PC-3 (cell line): Measurements from ENCODE around the gene TACC2. TPM values are rescaled to one million over a fixed set of nuclear protein-coding genes. Genes with fewer than 3 reads are reported as not detected.

ENCODE experiments used
- ATAC-seq: fragments of 200-7000 bp; cut with Tn5 transposase; 2 replicates; pipeline ENCODE4 v1.9.1; 2020; ENCODE audit warnings: mild to moderate bottlenecking, moderate library complexity
- BruUV-seq: library from RNA; stranded (reverse); fragments of 400-500 nt; replicated peaks from 2 replicates; lab custom pipeline; 2021; lab: Mats Ljungman, UMichigan
- CTCF ChIA-PET: fragments of 300-600 bp; sonication (Branson Sonifier 250); formaldehyde crosslinking; loops from one replicate; lab custom pipeline; 2022; ENCODE audit warnings: antibody characterized with exemption; lab: Charles Lee
- POLR2A ChIA-PET: fragments of 300-600 bp; sonication (Branson Sonifier 250); formaldehyde crosslinking; loops from one replicate; lab custom pipeline; 2022; ENCODE audit warnings: antibody characterized with exemption; ENCODE audit not compliant: unreplicated experiment; lab: Charles Lee
- DNase-seq: peaks from one replicate; pipeline ENCODE4 v3.0.0-alpha.2; 2015
- H2AFZ ChIP-seq: fragments of 300-600 bp; sonication (generic); 2 replicates; pipeline ENCODE4 v1.6.0; 2016; ENCODE audit warnings: antibody characterized with exemption, low read length
- H3F3A ChIP-seq: fragments of 300-600 bp; sonication (generic); one replicate; pipeline ENCODE4 v1.6.0; 2017; ENCODE audit warnings: antibody characterized with exemption, low read length, control low read depth, mild to moderate bottlenecking; ENCODE audit not compliant: unreplicated experiment
- H3K27ac ChIP-seq: fragments of 300-600 bp; sonication (generic); 2 replicates; pipeline ENCODE4 v1.5.1; 2016; ENCODE audit warnings: mild to moderate bottlenecking, low read length
- H3K27me3 ChIP-seq: fragments of 300-600 bp; sonication (generic); 2 replicates; pipeline ENCODE4 v1.6.1; 2016; ENCODE audit warnings: low read length, mixed read lengths
- H3K36me3 ChIP-seq: fragments of 300-600 bp; sonication (generic); 2 replicates; pipeline ENCODE4 v1.6.1; 2016; ENCODE audit warnings: low read depth, mixed run types, low read length, mixed read lengths
- H3K4me1 ChIP-seq: fragments of 300-600 bp; sonication (generic); 2 replicates; pipeline ENCODE4 v1.5.1; 2016; ENCODE audit warnings: low read length; ENCODE audit not compliant: insufficient read depth
- H3K4me2 ChIP-seq: fragments of 300-600 bp; sonication (generic); 2 replicates; pipeline ENCODE4 v1.6.0; 2016; ENCODE audit warnings: low read length
- H3K4me3 ChIP-seq: fragments of 300-600 bp; sonication (generic); 2 replicates; pipeline ENCODE4 v1.5.1; 2016; ENCODE audit warnings: mild to moderate bottlenecking, low read length, mixed read lengths
- H3K79me2 ChIP-seq: fragments of 300-600 bp; sonication (generic); 2 replicates; pipeline ENCODE4 v1.6.1; 2017; ENCODE audit warnings: low read length, mixed read lengths
- H3K9ac ChIP-seq: fragments of 300-600 bp; sonication (generic); 2 replicates; pipeline ENCODE4 v1.6.0; 2016; ENCODE audit warnings: mild to moderate bottlenecking, low read length
- H3K9me2 ChIP-seq: fragments of 300-600 bp; sonication (generic); replicated peaks from 2 replicates; pipeline ENCODE4 v1.6.1; 2016; ENCODE audit warnings: mixed run types, low read length, mixed read lengths
- H3K9me3 ChIP-seq: fragments of 300-600 bp; sonication (generic); 2 replicates; pipeline ENCODE4 v1.6.1; 2016; ENCODE audit warnings: low read length, mixed read lengths
- H4K20me1 ChIP-seq: fragments of 300-600 bp; sonication (generic); 2 replicates; pipeline ENCODE4 v1.6.1; 2016; ENCODE audit warnings: low read length, mixed read lengths
- EZH2 ChIP-seq: fragments of 300-600 bp; sonication (generic); IDR thresholded peaks from one replicate; pipeline ENCODE4 v1.6.1; 2017; ENCODE audit warnings: antibody characterized with exemption, mild to moderate bottlenecking, low read length; ENCODE audit not compliant: unreplicated experiment
- EZH2phosphoT487 ChIP-seq: fragments of 300-600 bp; sonication (generic); IDR thresholded peaks from 2 replicates; pipeline ENCODE4 v1.6.1; 2018; ENCODE audit warnings: mild to moderate bottlenecking, antibody characterized with exemption, low read length, borderline replicate concordance
- intact Hi-C: fragments of 100-400 bp; cut with micrococcal nuclease; formaldehyde crosslinking; loops from 2 replicates; pipeline ENCODE4 v1.9.0; 2023
- total RNA-seq: library from RNA; depleted of rRNA; stranded (reverse); fragments of >200 nt; gene quantifications from 2 replicates; pipeline ENCODE4 v1.2.3, GENCODE V29; 2014
- TF ChIP-seq, protein P1 (sequence below): fragments of 300-600 bp; sonication (generic); conservative IDR thresholded peaks from 2 replicates; pipeline ENCODE4 v1.5.1; 2017; ENCODE audit warnings: antibody characterized with exemption, low read depth, mild to moderate bottlenecking, low read length

The TACC2 gene
- total RNA-seq, 1 experiment from 2014 or later = 31.7 TPM

DNA sequence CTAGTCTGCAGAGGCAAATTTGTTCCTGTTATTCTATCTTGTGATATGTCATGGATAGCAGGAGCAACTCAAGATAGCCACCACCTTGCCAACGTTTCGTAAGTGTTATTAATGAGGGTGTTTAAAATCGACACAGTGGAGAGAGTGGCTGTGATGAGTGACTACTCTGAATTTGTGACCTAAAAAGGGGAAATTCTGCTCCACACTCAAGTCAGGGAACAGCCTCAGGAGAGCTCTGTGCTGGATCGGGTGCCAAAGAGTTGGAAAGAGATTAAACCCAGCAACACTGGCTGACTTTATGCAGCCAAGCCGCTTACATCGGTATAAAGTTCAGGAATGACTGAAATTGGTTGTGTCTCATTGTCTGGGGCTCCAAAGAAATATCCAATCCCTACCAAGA lies 9.5 kb downstream of the TACC2 start:
- CTCF ChIA-PET = no interaction called here
- H3K9me3 ChIP-seq = no peaks in the 10 kb centered on the region

DNA sequence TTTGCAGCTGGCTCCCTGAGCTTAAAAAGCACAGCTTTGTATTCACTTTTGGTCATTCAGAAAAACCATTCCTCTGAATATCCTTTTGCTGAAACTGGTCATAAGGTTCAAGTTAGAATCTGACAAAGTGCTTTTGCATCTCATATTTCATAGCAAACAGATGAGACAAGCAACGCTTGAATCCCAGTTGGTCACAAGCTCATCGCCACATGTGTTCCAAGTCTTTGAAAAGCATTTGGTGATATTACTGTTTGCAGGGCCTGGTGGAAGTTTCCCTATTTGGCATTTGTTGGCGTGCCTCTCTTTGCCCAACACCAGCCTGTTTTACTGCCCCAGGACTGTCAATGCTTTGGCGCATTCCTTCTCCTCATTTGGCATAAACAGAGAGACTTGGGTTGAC lies 10.3 kb downstream of the TACC2 start:
- H3K4me2 ChIP-seq = no peak overlapping the region
- TF ChIP-seq EZH2phosphoT487 (no peak), EZH2 (no peak)
- TF ChIP-seq, protein P1, sequence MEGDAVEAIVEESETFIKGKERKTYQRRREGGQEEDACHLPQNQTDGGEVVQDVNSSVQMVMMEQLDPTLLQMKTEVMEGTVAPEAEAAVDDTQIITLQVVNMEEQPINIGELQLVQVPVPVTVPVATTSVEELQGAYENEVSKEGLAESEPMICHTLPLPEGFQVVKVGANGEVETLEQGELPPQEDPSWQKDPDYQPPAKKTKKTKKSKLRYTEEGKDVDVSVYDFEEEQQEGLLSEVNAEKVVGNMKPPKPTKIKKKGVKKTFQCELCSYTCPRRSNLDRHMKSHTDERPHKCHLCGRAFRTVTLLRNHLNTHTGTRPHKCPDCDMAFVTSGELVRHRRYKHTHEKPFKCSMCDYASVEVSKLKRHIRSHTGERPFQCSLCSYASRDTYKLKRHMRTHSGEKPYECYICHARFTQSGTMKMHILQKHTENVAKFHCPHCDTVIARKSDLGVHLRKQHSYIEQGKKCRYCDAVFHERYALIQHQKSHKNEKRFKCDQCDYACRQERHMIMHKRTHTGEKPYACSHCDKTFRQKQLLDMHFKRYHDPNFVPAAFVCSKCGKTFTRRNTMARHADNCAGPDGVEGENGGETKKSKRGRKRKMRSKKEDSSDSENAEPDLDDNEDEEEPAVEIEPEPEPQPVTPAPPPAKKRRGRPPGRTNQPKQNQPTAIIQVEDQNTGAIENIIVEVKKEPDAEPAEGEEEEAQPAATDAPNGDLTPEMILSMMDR = no peak
- ATAC-seq (no peak), DNase-seq (no peak)
- POLR2A ChIA-PET = no interaction called here
- H3K9me2 ChIP-seq = no peaks in the 10 kb centered on the region
- intact Hi-C loops = no loop called here
- no peak overlapping the region for H2AFZ ChIP-seq
- H3K27me3 ChIP-seq = no peaks in the 10 kb centered on the region
- no peaks in the 10 kb centered on the region for H3K79me2 ChIP-seq
- CTCF ChIA-PET = no interaction called here
- H3K4me1 ChIP-seq = peaks cover 23% of the 10 kb centered on the region
- H3K9me3 ChIP-seq = no peaks in the 10 kb centered on the region
- no peaks in the 10 kb centered on the region for H3F3A ChIP-seq
- no peak overlapping the region for H3K9ac ChIP-seq
- no peak overlapping the region for H3K27ac ChIP-seq
- BruUV-seq = no TSS peak
- H3K36me3 ChIP-seq = no peaks in the 10 kb centered on the region
- no peak overlapping the region for H3K4me3 ChIP-seq
- no peaks in the 10 kb centered on the region for H4K20me1 ChIP-seq

More for the DNA sequence above, 9.5 kb downstream of the TACC2 start:
- Histone ChIP-seq H3K4me1 (peaks cover 31% of the 10 kb centered on the region), H3F3A (no peaks in the 10 kb centered on the region), H4K20me1 (no peaks in the 10 kb centered on the region), H3K9me2 (no peaks in the 10 kb centered on the region), H3K36me3 (no peaks in the 10 kb centered on the region), H3K79me2 (no peaks in the 10 kb centered on the region), H2AFZ (no peak overlapping the region), H3K27ac (no peak overlapping the region), H3K4me3 (no peak overlapping the region), H3K9ac (no peak overlapping the region), H3K4me2 (no peak overlapping the region), H3K27me3 (no peaks in the 10 kb centered on the region)
- POLR2A ChIA-PET = no interaction called here
- ATAC-seq (no peak), DNase-seq (no peak)
- intact Hi-C loops = no loop called here
- no peak for TF ChIP-seq EZH2phosphoT487
- TF ChIP-seq, protein P1 = no peak
- TF ChIP-seq EZH2 = no peak
- BruUV-seq = no TSS peak

DNA sequence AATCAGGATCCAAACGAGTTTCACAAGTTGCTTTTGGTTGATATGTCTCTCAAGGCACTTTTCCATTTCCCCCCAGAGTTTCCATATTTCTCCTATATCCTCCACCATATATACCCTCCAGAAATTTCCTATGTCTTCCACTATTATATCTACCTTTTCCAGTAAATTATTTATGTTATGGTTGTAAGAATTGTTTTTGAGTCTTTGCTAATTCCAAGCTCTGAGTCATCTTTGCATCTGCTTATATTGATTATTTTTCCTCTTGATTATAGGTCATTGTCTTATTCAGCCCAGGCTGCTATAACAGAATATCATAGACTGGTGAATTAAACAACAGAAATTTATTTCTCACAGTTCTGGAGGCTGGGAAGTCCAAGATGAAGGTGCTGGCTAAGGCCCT lies 12.7 kb downstream of the TACC2 start:
- no peak for ATAC-seq
- no peak for DNase-seq
- Histone ChIP-seq H3K9me2 (no peaks in the 10 kb centered on the region), H3K36me3 (no peaks in the 10 kb centered on the region), H3F3A (no peaks in the 10 kb centered on the region), H3K27me3 (no peaks in the 10 kb centered on the region), H3K9ac (no peak overlapping the region), H3K4me2 (no peak overlapping the region), H3K4me3 (no peak overlapping the region), H3K9me3 (no peaks in the 10 kb centered on the region), H3K79me2 (no peaks in the 10 kb centered on the region), H3K27ac (no peak overlapping the region), H2AFZ (no peak overlapping the region), H3K4me1 (0 out of 2 replicates have a peak, but pooled peaks cover under 1% of the 10 kb centered on the region), H4K20me1 (no peaks in the 10 kb centered on the region)
- POLR2A ChIA-PET = no interaction called here
- intact Hi-C loops = no loop called here
- no TSS peak for BruUV-seq
- CTCF ChIA-PET = no interaction called here
- TF ChIP-seq, protein P1 = no peak
- TF ChIP-seq EZH2 (no peak), EZH2phosphoT487 (no peak)
